Measurements from ENCODE around the gene ZNF107. TPM values are rescaled to one million over a fixed set of nuclear protein-coding genes. Genes with fewer than 3 reads are reported as not detected.

The ZNF107 gene
- total and polyA plus RNA-seq, 2 experiments from 2014 or later = 14.8 to 55.3 TPM

DNA sequence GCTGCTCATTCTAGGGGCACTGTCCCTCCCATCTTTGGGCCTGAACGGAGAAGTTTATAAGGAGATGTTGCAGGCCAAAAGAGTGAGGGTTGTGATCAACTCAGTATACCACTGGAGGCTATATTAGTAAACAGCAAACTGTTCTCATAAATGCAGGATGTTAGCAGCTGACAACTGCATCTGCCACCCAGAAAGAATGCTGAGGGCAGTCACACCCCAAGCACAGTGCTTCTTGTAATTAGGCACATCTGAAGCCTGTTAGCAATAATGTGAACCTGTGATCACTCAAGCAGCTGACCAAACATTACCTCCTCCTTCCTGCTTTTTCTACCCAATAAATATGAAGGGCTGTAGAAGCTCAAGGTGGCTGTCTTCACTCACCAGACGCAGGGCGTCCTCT, 89.9 kb downstream of the ZNF107 start (continued):
- TF ChIP-seq, protein P1, sequence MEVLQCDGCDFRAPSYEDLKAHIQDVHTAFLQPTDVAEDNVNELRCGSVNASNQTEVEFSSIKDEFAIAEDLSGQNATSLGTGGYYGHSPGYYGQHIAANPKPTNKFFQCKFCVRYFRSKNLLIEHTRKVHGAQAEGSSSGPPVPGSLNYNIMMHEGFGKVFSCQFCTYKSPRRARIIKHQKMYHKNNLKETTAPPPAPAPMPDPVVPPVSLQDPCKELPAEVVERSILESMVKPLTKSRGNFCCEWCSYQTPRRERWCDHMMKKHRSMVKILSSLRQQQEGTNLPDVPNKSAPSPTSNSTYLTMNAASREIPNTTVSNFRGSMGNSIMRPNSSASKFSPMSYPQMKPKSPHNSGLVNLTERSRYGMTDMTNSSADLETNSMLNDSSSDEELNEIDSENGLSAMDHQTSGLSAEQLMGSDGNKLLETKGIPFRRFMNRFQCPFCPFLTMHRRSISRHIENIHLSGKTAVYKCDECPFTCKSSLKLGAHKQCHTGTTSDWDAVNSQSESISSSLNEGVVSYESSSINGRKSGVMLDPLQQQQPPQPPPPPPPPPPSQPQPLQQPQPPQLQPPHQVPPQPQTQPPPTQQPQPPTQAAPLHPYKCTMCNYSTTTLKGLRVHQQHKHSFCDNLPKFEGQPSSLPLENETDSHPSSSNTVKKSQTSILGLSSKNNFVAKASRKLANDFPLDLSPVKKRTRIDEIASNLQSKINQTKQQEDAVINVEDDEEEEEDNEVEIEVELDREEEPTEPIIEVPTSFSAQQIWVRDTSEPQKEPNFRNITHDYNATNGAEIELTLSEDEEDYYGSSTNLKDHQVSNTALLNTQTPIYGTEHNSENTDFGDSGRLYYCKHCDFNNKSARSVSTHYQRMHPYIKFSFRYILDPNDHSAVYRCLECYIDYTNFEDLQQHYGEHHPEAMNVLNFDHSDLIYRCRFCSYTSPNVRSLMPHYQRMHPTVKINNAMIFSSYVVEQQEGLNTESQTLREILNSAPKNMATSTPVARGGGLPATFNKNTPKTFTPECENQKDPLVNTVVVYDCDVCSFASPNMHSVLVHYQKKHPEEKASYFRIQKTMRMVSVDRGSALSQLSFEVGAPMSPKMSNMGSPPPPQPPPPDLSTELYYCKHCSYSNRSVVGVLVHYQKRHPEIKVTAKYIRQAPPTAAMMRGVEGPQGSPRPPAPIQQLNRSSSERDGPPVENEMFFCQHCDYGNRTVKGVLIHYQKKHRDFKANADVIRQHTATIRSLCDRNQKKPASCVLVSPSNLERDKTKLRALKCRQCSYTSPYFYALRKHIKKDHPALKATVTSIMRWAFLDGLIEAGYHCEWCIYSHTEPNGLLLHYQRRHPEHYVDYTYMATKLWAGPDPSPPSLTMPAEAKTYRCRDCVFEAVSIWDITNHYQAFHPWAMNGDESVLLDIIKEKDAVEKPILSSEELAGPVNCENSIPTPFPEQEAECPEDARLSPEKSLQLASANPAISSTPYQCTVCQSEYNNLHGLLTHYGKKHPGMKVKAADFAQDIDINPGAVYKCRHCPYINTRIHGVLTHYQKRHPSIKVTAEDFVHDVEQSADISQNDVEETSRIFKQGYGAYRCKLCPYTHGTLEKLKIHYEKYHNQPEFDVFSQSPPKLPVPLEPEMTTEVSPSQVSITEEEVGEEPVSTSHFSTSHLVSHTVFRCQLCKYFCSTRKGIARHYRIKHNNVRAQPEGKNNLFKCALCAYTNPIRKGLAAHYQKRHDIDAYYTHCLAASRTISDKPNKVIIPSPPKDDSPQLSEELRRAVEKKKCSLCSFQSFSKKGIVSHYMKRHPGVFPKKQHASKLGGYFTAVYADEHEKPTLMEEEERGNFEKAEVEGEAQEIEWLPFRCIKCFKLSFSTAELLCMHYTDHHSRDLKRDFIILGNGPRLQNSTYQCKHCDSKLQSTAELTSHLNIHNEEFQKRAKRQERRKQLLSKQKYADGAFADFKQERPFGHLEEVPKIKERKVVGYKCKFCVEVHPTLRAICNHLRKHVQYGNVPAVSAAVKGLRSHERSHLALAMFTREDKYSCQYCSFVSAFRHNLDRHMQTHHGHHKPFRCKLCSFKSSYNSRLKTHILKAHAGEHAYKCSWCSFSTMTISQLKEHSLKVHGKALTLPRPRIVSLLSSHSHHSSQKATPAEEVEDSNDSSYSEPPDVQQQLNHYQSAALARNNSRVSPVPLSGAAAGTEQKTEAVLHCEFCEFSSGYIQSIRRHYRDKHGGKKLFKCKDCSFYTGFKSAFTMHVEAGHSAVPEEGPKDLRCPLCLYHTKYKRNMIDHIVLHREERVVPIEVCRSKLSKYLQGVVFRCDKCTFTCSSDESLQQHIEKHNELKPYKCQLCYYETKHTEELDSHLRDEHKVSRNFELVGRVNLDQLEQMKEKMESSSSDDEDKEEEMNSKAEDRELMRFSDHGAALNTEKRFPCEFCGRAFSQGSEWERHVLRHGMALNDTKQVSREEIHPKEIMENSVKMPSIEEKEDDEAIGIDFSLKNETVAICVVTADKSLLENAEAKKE (CRISPR knock-in tag; IDR thresholded peaks at IDR 0.05) = no peak

DNA sequence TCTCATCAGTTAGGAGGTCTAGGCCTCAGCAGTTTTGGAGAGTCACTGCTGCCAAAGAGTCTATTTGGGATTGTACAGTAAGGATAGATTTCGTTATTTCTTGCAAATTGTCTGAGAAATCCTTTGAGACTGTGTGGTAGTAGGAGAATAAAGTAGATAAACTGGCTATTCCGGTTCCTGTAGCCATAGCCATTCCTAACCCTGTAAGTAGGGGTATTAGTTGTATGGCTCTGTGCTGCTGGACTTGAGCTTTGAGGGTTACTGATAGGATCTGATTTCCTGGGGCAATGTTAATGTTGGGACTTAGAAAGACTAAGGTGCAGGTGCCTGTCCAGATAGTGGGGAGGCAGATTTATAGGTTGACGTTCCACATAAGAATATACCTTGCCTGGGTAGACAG, 92.2 kb downstream of the ZNF107 start:
- H3K9me2 ChIP-seq (ENCODE audit: insufficient read depth) = no peaks in the 10 kb centered on the region
- H3K4me1 Mint-ChIP-seq = no peaks in the 10 kb centered on the region
- no peaks in the 10 kb centered on the region for H3K4me1 ChIP-seq (ENCODE audit: insufficient read depth)
- H2AFZ ChIP-seq = no peak overlapping the region
- H3K4me3 ChIP-seq = no peak overlapping the region
- no peak overlapping the region for H3K27ac ChIP-seq (ENCODE audit: low read depth)
- H4K20me1 ChIP-seq (replicated peaks; ENCODE audit: insufficient read depth) = no peaks in the 10 kb centered on the region
- TF ChIP-seq, protein P2, sequence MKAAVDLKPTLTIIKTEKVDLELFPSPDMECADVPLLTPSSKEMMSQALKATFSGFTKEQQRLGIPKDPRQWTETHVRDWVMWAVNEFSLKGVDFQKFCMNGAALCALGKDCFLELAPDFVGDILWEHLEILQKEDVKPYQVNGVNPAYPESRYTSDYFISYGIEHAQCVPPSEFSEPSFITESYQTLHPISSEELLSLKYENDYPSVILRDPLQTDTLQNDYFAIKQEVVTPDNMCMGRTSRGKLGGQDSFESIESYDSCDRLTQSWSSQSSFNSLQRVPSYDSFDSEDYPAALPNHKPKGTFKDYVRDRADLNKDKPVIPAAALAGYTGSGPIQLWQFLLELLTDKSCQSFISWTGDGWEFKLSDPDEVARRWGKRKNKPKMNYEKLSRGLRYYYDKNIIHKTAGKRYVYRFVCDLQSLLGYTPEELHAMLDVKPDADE (IDR thresholded peaks at IDR 0.05) = no peak
- no peak for TF ChIP-seq EZH2phosphoT487 (IDR thresholded peaks at IDR 0.05; ENCODE audit: unreplicated experiment)
- TF ChIP-seq, protein P3, sequence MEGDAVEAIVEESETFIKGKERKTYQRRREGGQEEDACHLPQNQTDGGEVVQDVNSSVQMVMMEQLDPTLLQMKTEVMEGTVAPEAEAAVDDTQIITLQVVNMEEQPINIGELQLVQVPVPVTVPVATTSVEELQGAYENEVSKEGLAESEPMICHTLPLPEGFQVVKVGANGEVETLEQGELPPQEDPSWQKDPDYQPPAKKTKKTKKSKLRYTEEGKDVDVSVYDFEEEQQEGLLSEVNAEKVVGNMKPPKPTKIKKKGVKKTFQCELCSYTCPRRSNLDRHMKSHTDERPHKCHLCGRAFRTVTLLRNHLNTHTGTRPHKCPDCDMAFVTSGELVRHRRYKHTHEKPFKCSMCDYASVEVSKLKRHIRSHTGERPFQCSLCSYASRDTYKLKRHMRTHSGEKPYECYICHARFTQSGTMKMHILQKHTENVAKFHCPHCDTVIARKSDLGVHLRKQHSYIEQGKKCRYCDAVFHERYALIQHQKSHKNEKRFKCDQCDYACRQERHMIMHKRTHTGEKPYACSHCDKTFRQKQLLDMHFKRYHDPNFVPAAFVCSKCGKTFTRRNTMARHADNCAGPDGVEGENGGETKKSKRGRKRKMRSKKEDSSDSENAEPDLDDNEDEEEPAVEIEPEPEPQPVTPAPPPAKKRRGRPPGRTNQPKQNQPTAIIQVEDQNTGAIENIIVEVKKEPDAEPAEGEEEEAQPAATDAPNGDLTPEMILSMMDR (conservative IDR thresholded peaks at IDR 0.05; ENCODE audit: low read depth in 2 of 2) = no peak
- TF ChIP-seq CREB1 (CRISPR knock-in tag; IDR thresholded peaks at IDR 0.05; ENCODE audit: low read depth) = no peak
- no peak for TF ChIP-seq EZH2 (IDR thresholded peaks at IDR 0.05; ENCODE audit: low read depth, unreplicated experiment)
- peaks cover 37% of the 10 kb centered on the region for H3K9me3 Mint-ChIP-seq
- ATAC-seq (no peak), DNase-seq (ENCODE audit: low spot score) (no peak)
- H3K36me3 ChIP-seq (ENCODE audit: insufficient read depth) = no peaks in the 10 kb centered on the region
- no peaks in the 10 kb centered on the region for H3K36me3 Mint-ChIP-seq (ENCODE audit: low read depth)
- H3K4me3 Mint-ChIP-seq = no peak overlapping the region
- no peak overlapping the region for H3K4me2 ChIP-seq
- H3F3A ChIP-seq (replicated peaks; ENCODE audit: low read depth) = no peaks in the 10 kb centered on the region
- no peak overlapping the region for H3K27ac Mint-ChIP-seq
- H3K79me2 ChIP-seq (replicated peaks; ENCODE audit: insufficient read depth) = no peaks in the 10 kb centered on the region
- no peaks in the 10 kb centered on the region for H3K27me3 Mint-ChIP-seq (ENCODE audit: insufficient read depth, low read depth, poor library complexity)
- no peaks in the 10 kb centered on the region for H3K27me3 ChIP-seq (ENCODE audit: insufficient read depth)

Small RNA genes within 50 kb of the gene (microRNA-seq; reads per million reads assigned to microRNA genes)
- not detected for gene MIR6839

Small RNA genes within 50 kb of the gene (small RNA-seq; reads per million reads assigned to genes)
- not detected for gene MIR6839 (ENCODE audit: low replicate concordance)

Other genes starting within 250 kb of the ZNF107 start
- 60.2 and 62.5 TPM in 2 replicates for gene ZNF680, start 103.1 kb upstream of the ZNF107 start, total RNA-seq (2014; rRNA removed; shearing (Covaris generic))
- 27.1 and 27.3 TPM in 2 replicates for gene ZNF680, start 103.1 kb upstream of the ZNF107 start, polyA plus RNA-seq (2016; fragmentation: Nextera tagmentation; extraction: Ambion mirVana)
- gene ZNF138, start 128.3 kb downstream of the ZNF107 start, total RNA-seq (2014; rRNA removed; shearing (Covaris generic)) = 64.7 and 68.4 TPM in 2 replicates
- 38.7 and 48.7 TPM in 2 replicates for gene ZNF138, start 128.3 kb downstream of the ZNF107 start, polyA plus RNA-seq (2016; fragmentation: Nextera tagmentation; extraction: Ambion mirVana)
- gene ZNF273, start 237.1 kb downstream of the ZNF107 start, total RNA-seq (2014; rRNA removed; shearing (Covaris generic)) = 33.4 and 34.3 TPM in 2 replicates
- gene ZNF273, start 237.1 kb downstream of the ZNF107 start, polyA plus RNA-seq (2016; fragmentation: Nextera tagmentation; extraction: Ambion mirVana) = 14.6 and 16.4 TPM in 2 replicates